Measurements from ENCODE around the gene SLC4A5. TPM values are rescaled to one million over a fixed set of nuclear protein-coding genes. Genes with fewer than 3 reads are reported as not detected.

The SLC4A5 gene
- total and polyA plus RNA-seq, 2 of the 8 experiments (the other 6 are each of a cell fraction or from before 2014, with no cell fraction given), result 0.42 to 0.52 TPM

DNA sequence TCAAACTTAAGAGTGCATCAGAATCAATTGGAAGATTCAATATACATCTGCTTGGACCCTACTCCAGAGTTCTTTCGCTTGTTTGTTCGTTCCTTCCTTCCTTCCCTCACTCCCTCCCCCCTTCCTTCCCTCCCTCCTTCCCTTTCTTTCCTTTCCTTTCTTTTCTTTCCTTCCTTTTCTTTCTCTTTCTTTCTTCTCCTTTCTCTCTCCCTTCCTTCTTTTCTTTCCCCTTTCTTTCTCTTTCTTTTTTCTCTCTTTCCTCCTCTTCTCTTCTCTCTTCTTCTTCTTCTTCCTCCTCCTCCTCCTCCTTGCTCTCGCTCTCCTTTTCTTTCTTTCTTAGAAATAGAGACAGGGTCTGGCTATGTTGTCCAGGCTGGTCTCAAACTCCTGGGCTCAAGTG, 98.9 kb downstream of the SLC4A5 start:
- Histone ChIP-seq H3K27ac (ENCODE audit: low read depth, low read length) (no peak overlapping the region), H4K20me1 (replicated peaks in 1 of 2; ENCODE audit: control insufficient read depth in 1 of 2, insufficient read depth in 2 of 2, low read length in 2 of 2) (no peaks in the 10 kb centered on the region), H3K36me3 (ENCODE audit: control insufficient read depth in 2 of 4, insufficient read depth in 4 of 4, low read length in 3 of 4) (no peaks in the 10 kb centered on the region), H4K5ac (ENCODE audit: insufficient read length, low read depth, low read length) (no peak overlapping the region), H3K23ac (ENCODE audit: insufficient read length) (no peak overlapping the region), H2BK12ac (ENCODE audit: low read depth, low read length) (no peak overlapping the region), H3K4ac (replicated peaks; ENCODE audit: insufficient read length, low read depth, low read length) (no peak overlapping the region), H3K27me3 (replicated peaks in 1 of 4; ENCODE audit: control insufficient read depth in 3 of 4, extremely low read depth in 1 of 4, insufficient read depth in 3 of 4, low read length in 3 of 4) (no peaks in the 10 kb centered on the region; a peak in 1 of 7 replicates), H2AK5ac (ENCODE audit: low read depth, low read length) (no peak overlapping the region), H3K4me3 (ENCODE audit: extremely low read depth in 1 of 4, insufficient read depth in 2 of 4, low read depth in 3 of 4, low read length in 4 of 4) (no peak overlapping the region), H3K56ac (replicated peaks; ENCODE audit: insufficient read length, low read depth, low read length) (no peak overlapping the region), H3K14ac (ENCODE audit: insufficient read length) (no peak overlapping the region), H3K23me2 (ENCODE audit: low read depth, low read length) (no peaks in the 10 kb centered on the region; the same call in 1 of the 2 replicates), H2BK5ac (ENCODE audit: low read depth, low read length) (no peak overlapping the region), H2BK120ac (replicated peaks; ENCODE audit: low read depth, low read length) (no peak overlapping the region), H4K91ac (replicated peaks; ENCODE audit: insufficient read length, low read length) (no peak overlapping the region), H3K4me2 (ENCODE audit: insufficient read depth in 1 of 2, low read depth in 2 of 2, low read length in 2 of 2) (no peak overlapping the region), H2BK15ac (ENCODE audit: low read length) (no peak overlapping the region), H2AFZ (ENCODE audit: low read length) (no peak overlapping the region), H3K18ac (ENCODE audit: extremely low read depth, low read length) (no peak overlapping the region), H3K79me2 (ENCODE audit: control insufficient read depth in 1 of 2, insufficient read depth in 2 of 2, low read length in 2 of 2) (no peaks in the 10 kb centered on the region), H3K9me3 (ENCODE audit: insufficient read depth in 2 of 2, low read depth in 1 of 2, low read length in 1 of 2) (no peaks in the 10 kb centered on the region), H2BK20ac (ENCODE audit: low read length) (no peak overlapping the region), H3K4me1 (replicated peaks in 1 of 4; ENCODE audit: control insufficient read depth in 3 of 4, insufficient read depth in 4 of 4, low read length in 3 of 4) (no peaks in the 10 kb centered on the region), H3K9ac (replicated peaks in 1 of 4; ENCODE audit: extremely low read depth in 1 of 4, low read depth in 3 of 4, low read length in 3 of 4) (no peak overlapping the region), H4K8ac (ENCODE audit: extremely low read depth, insufficient read depth, low read length) (no peak overlapping the region), H3K79me1 (ENCODE audit: low read depth, low read length) (no peaks in the 10 kb centered on the region)
- no peak for DNase-seq (ENCODE audit: low read depth in 1 of 2, low spot score in 2 of 2)
- 83% methylated on average over 3 of the region's 3 CpGs; no CpG with 5 or more reads in 1 of the 2 experiments for WGBS, 2 experiments (ENCODE audit: extremely low coverage in 1 of 2, insufficient coverage in 1 of 2, insufficient read length in 1 of 2, insufficient replicate concordance in 2 of 2, low coverage in 1 of 2, low lambda C conversion rate in 2 of 2, missing lambda C conversion rate in 1 of 2)
- CTCF ChIA-PET (ENCODE audit: partially characterized antibody), result interaction anchor here (0.6 to 0.7 kb wide), 2 partner anchors 89 to 123 kb away, joined by 3 read pairs; no protein-coding TSS in a partner anchor
- FAIRE-seq, result no peak
- POLR2A ChIA-PET (ENCODE audit: partially characterized antibody), result interaction anchor here (11.3 to 72.1 kb wide), 2 partner anchors 20 to 66 kb away, joined by 91 to 2699 read pairs; partner anchors contain the start of genes BOLA3, MOB1A and MTHFD2
- no peak for TF ChIP-seq YY1 (IDR thresholded peaks at IDR 0.05; ENCODE audit: low read depth, low read length)
- TF ChIP-seq MAFK (IDR thresholded peaks at IDR 0.05; ENCODE audit: low read depth, low read length), result no peak
- TF ChIP-seq NRF1 (IDR thresholded peaks at IDR 0.05; ENCODE audit: low read depth, low read length), result no peak
- TF ChIP-seq SP4 (IDR thresholded peaks at IDR 0.05; ENCODE audit: low read length), result no peak
- TF ChIP-seq TAF1 (IDR thresholded peaks at IDR 0.05; ENCODE audit: low read depth, low read length), result no peak
- no peak for TF ChIP-seq SIX5 (IDR thresholded peaks at IDR 0.05; ENCODE audit: low read depth, low read length)
- TF ChIP-seq, protein P1, sequence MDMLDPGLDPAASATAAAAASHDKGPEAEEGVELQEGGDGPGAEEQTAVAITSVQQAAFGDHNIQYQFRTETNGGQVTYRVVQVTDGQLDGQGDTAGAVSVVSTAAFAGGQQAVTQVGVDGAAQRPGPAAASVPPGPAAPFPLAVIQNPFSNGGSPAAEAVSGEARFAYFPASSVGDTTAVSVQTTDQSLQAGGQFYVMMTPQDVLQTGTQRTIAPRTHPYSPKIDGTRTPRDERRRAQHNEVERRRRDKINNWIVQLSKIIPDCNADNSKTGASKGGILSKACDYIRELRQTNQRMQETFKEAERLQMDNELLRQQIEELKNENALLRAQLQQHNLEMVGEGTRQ (IDR thresholded peaks at IDR 0.05; ENCODE audit: low read length), result no peak
- TF ChIP-seq HDAC2 (IDR thresholded peaks at IDR 0.05; ENCODE audit: borderline replicate concordance in 1 of 2, low read depth in 2 of 2, low read length in 2 of 2), result no peak
- TF ChIP-seq PHF8 (conservative IDR thresholded peaks at IDR 0.05; ENCODE audit: low read depth, low read length), result no peak
- no peak for TF ChIP-seq TAF7 (optimal IDR thresholded peaks at IDR 0.05; ENCODE audit: borderline replicate concordance, low read depth, low read length)
- TF ChIP-seq FOSL1 (IDR thresholded peaks at IDR 0.05; ENCODE audit: insufficient read depth, low read depth, low read length), result no peak
- no peak for TF ChIP-seq CTBP2 (IDR thresholded peaks at IDR 0.05; ENCODE audit: borderline replicate concordance, insufficient read depth, insufficient read length, low read length)
- TF ChIP-seq TEAD4 (IDR thresholded peaks at IDR 0.05; ENCODE audit: low read depth, low read length), result no peak
- no peak for TF ChIP-seq POLR2AphosphoS5 (IDR thresholded peaks at IDR 0.05; ENCODE audit: low read depth, low read length)

Measured in H1 (cell line).